ENCODE data around the gene TLR2. TPM values are rescaled to one million over a fixed set of nuclear protein-coding genes. Genes with fewer than 3 reads are reported as not detected.

Gene TLR2
- total RNA-seq (under 1 TPM; 0.53 TPM), polyA plus RNA-seq (0.20 TPM)

GRCh38 chr4:153684182-153684970 lies at the start of gene TLR2:
TLR2 (plus strand) TSS chr4:153684280; CDS start chr4:153702908, 18,628 bp downstream.
- H3K4me3 ChIP-seq (ENCODE audit: low read length), result peak within 1 kb of the TSS; percentile 1
- Mint-ChIP-seq H3K27ac (peak within 1 kb of the TSS in 5 of 8 donors; percentile 38 to 60 (median 52)), H3K36me3 (peaks cover 0 to 6% (median 4%) of the 10 kb centered on the region in 3 donors), H3K27me3 (peaks cover 35 to 53% of the 10 kb centered on the region in 2 donors), H3K4me1 (peaks cover 10 to 15% (median 14%) of the 10 kb centered on the region in 3 donors), H3K4me3 (peak within 1 kb of the TSS; percentile 81 to 86 (median 83)), H3K9me3 (peaks cover 13 to 19% (median 14%) of the 10 kb centered on the region in 5 donors)
- H3K4me1 ChIP-seq (ENCODE audit: insufficient read depth, low read length), result peaks cover 4% of the 10 kb centered on the region
- CTCF ChIA-PET, result interaction anchor here (1.5 kb wide), 1 partner anchor 10 kb away, joined by 3 read pairs; no protein-coding TSS in a partner anchor
- POLR2A ChIA-PET, result no interaction called here
- peak; percentile 20 to 59 (median 40) for DNase-seq
- H3K9me3 ChIP-seq (ENCODE audit: low read length), result no peaks in the 10 kb centered on the region
- no peak within 1 kb of the TSS for H3K27ac ChIP-seq (ENCODE audit: low read depth, low read length)
- peaks cover 6% of the 10 kb centered on the region for H3K27me3 ChIP-seq (ENCODE audit: insufficient read depth, low read length, poor library complexity, severe bottlenecking)
- no peaks in the 10 kb centered on the region for H3K36me3 ChIP-seq (ENCODE audit: insufficient read depth, low read length)

- peaks cover 0 to 2% (median 0%) of the 10 kb centered on the region in 3 donors for H3K4me1 Mint-ChIP-seq
- no peak overlapping the region for H3K4me3 Mint-ChIP-seq
- POLR2A ChIA-PET, result no interaction called here
- Histone ChIP-seq H3K4me1 (ENCODE audit: insufficient read depth, low read length) (no peaks in the 10 kb centered on the region), H3K27ac (ENCODE audit: low read depth, low read length) (no peak overlapping the region), H3K4me3 (ENCODE audit: low read length) (no peak overlapping the region), H3K36me3 (ENCODE audit: insufficient read depth, low read length) (peaks cover 53% of the 10 kb centered on the region), H3K27me3 (ENCODE audit: insufficient read depth, low read length, poor library complexity, severe bottlenecking) (no peaks in the 10 kb centered on the region), H3K9me3 (ENCODE audit: low read length) (no peaks in the 10 kb centered on the region)
- DNase-seq, result peak in 1 of 5 donors; percentile 20
- H3K27ac Mint-ChIP-seq, result peak overlapping the region in 1 of 8 donors; percentile 28
- peaks cover 0 to 2% of the 10 kb centered on the region in 2 donors for H3K27me3 Mint-ChIP-seq
- peaks cover 21 to 78% (median 53%) of the 10 kb centered on the region in 3 donors for H3K36me3 Mint-ChIP-seq
- H3K9me3 Mint-ChIP-seq, result no peaks in the 10 kb centered on the region
- CTCF ChIA-PET, result interaction anchor here (0.7 to 3.7 kb wide), 5 partner anchors 9 to 289 kb away, joined by 3 to 21 read pairs (median 5); no protein-coding TSS in a partner anchor
These were observed 49.2 kb upstream of the TLR2 start for GRCh38 chr4:153634738-153635353.

- Histone ChIP-seq H3K36me3 (ENCODE audit: insufficient read depth, low read length) (peaks cover 43% of the 10 kb centered on the region), H3K4me3 (ENCODE audit: low read length) (no peak overlapping the region), H3K9me3 (ENCODE audit: low read length) (no peaks in the 10 kb centered on the region), H3K27me3 (ENCODE audit: insufficient read depth, low read length, poor library complexity, severe bottlenecking) (no peaks in the 10 kb centered on the region), H3K27ac (ENCODE audit: low read depth, low read length) (no peak overlapping the region), H3K4me1 (ENCODE audit: insufficient read depth, low read length) (no peaks in the 10 kb centered on the region)
- Mint-ChIP-seq H3K9me3 (no peaks in the 10 kb centered on the region), H3K27me3 (peaks cover 0 to 2% of the 10 kb centered on the region in 2 donors), H3K4me1 (peaks cover 0 to 2% (median 0%) of the 10 kb centered on the region in 3 donors), H3K27ac (peak overlapping the region in 1 of 8 donors; percentile 33), H3K4me3 (no peak overlapping the region), H3K36me3 (peaks cover 21 to 68% (median 43%) of the 10 kb centered on the region in 3 donors)
- ChIA-PET CTCF (interaction anchor here (2.1 to 3.7 kb wide), 3 partner anchors 8 to 290 kb away, joined by 5 to 21 read pairs (median 5); no protein-coding TSS in a partner anchor), POLR2A (no interaction called here)
- no peak for DNase-seq
These were observed 48.2 kb upstream of the TLR2 start for GRCh38 chr4:153635846-153636245.

- no peak overlapping the region for H3K4me3 Mint-ChIP-seq
- no peak overlapping the region for H3K27ac Mint-ChIP-seq
- Histone ChIP-seq H3K4me3 (ENCODE audit: low read length) (no peak overlapping the region), H3K4me1 (ENCODE audit: insufficient read depth, low read length) (no peaks in the 10 kb centered on the region), H3K27ac (ENCODE audit: low read depth, low read length) (no peak overlapping the region), H3K36me3 (ENCODE audit: insufficient read depth, low read length) (peaks cover 30% of the 10 kb centered on the region), H3K9me3 (ENCODE audit: low read length) (no peaks in the 10 kb centered on the region), H3K27me3 (ENCODE audit: insufficient read depth, low read length, poor library complexity, severe bottlenecking) (no peaks in the 10 kb centered on the region)
- DNase-seq, result no peak
- H3K4me1 Mint-ChIP-seq, result peaks cover 0 to 2% (median 2%) of the 10 kb centered on the region in 3 donors
- ChIA-PET CTCF (no interaction called here), POLR2A (no interaction called here)
- H3K9me3 Mint-ChIP-seq, result no peaks in the 10 kb centered on the region
- H3K36me3 Mint-ChIP-seq, result peaks cover 21 to 57% (median 40%) of the 10 kb centered on the region in 3 donors
- H3K27me3 Mint-ChIP-seq, result peaks cover 0 to 2% of the 10 kb centered on the region in 2 donors
These were observed 46.9 kb upstream of the TLR2 start for GRCh38 chr4:153637201-153637600.

- POLR2A ChIA-PET, result no interaction called here
- H3K27ac ChIP-seq (ENCODE audit: low read depth, low read length), result no peak overlapping the region
- no peak for DNase-seq
- Mint-ChIP-seq H3K27ac (peak overlapping the region in 1 of 8 donors; percentile 51), H3K36me3 (peaks cover 21 to 48% (median 32%) of the 10 kb centered on the region in 3 donors), H3K27me3 (peaks cover 0 to 2% of the 10 kb centered on the region in 2 donors), H3K9me3 (no peaks in the 10 kb centered on the region), H3K4me1 (peaks cover under 1 to 4% (median 2%) of the 10 kb centered on the region in 3 donors), H3K4me3 (no peak overlapping the region)
- no peaks in the 10 kb centered on the region for H3K27me3 ChIP-seq (ENCODE audit: insufficient read depth, low read length, poor library complexity, severe bottlenecking)
- H3K4me3 ChIP-seq (ENCODE audit: low read length), result no peak overlapping the region
- H3K4me1 ChIP-seq (ENCODE audit: insufficient read depth, low read length), result no peaks in the 10 kb centered on the region
- CTCF ChIA-PET, result no interaction called here
- H3K36me3 ChIP-seq (ENCODE audit: insufficient read depth, low read length), result peaks cover 25% of the 10 kb centered on the region
- H3K9me3 ChIP-seq (ENCODE audit: low read length), result no peaks in the 10 kb centered on the region
These were observed 46.1 kb upstream of the TLR2 start for GRCh38 chr4:153638011-153638410.

- no peak for DNase-seq
- H3K36me3 ChIP-seq (ENCODE audit: insufficient read depth, low read length), result peaks cover 19% of the 10 kb centered on the region
- no peaks in the 10 kb centered on the region for H3K9me3 ChIP-seq (ENCODE audit: low read length)
- H3K36me3 Mint-ChIP-seq, result peaks cover 16 to 40% (median 29%) of the 10 kb centered on the region in 3 donors
- H3K27ac ChIP-seq (ENCODE audit: low read depth, low read length), result no peak overlapping the region
- peaks cover 4 to 8% (median 6%) of the 10 kb centered on the region in 3 donors for H3K4me1 Mint-ChIP-seq
- peaks cover 0 to 2% of the 10 kb centered on the region in 2 donors for H3K27me3 Mint-ChIP-seq
- ChIA-PET CTCF (interaction anchor here (1.0 to 1.2 kb wide), 3 partner anchors 10 to 554 kb away, joined by 3 read pairs; no protein-coding TSS in a partner anchor), POLR2A (no interaction called here)
- peak overlapping the region in 1 of 8 donors; percentile 51 for H3K27ac Mint-ChIP-seq
- no peak overlapping the region for H3K4me3 Mint-ChIP-seq
- H3K27me3 ChIP-seq (ENCODE audit: insufficient read depth, low read length, poor library complexity, severe bottlenecking), result no peaks in the 10 kb centered on the region
- H3K4me3 ChIP-seq (ENCODE audit: low read length), result no peak overlapping the region
- H3K4me1 ChIP-seq (ENCODE audit: insufficient read depth, low read length), result no peaks in the 10 kb centered on the region
- H3K9me3 Mint-ChIP-seq, result no peaks in the 10 kb centered on the region
These were observed 45.1 kb upstream of the TLR2 start for GRCh38 chr4:153638999-153639398.

GRCh38 chr4:153639833-153640802 lies 44.0 kb upstream of the TLR2 start:
- no peak overlapping the region for H3K4me3 Mint-ChIP-seq
- Histone ChIP-seq H3K9me3 (ENCODE audit: low read length) (no peaks in the 10 kb centered on the region), H3K27me3 (ENCODE audit: insufficient read depth, low read length, poor library complexity, severe bottlenecking) (no peaks in the 10 kb centered on the region), H3K4me3 (ENCODE audit: low read length) (no peak overlapping the region), H3K27ac (ENCODE audit: low read depth, low read length) (no peak overlapping the region), H3K4me1 (ENCODE audit: insufficient read depth, low read length) (no peaks in the 10 kb centered on the region), H3K36me3 (ENCODE audit: insufficient read depth, low read length) (peaks cover 8% of the 10 kb centered on the region)
- peaks cover 9 to 29% (median 21%) of the 10 kb centered on the region in 3 donors for H3K36me3 Mint-ChIP-seq
- H3K27ac Mint-ChIP-seq, result peak overlapping the region in 4 of 8 donors; percentile 17 to 51 (median 44)
- peaks cover 4 to 8% (median 6%) of the 10 kb centered on the region in 3 donors for H3K4me1 Mint-ChIP-seq
- H3K9me3 Mint-ChIP-seq, result no peaks in the 10 kb centered on the region
- no peak for DNase-seq
- ChIA-PET POLR2A (no interaction called here), CTCF (interaction anchor here (1.0 to 1.2 kb wide), 3 partner anchors 9 to 555 kb away, joined by 3 read pairs; no protein-coding TSS in a partner anchor)
- peaks cover 0 to 2% of the 10 kb centered on the region in 2 donors for H3K27me3 Mint-ChIP-seq

All from CD8-positive, alpha-beta memory T cell (primary cell).